ENCODE data around the gene CMTM7. TPM values are rescaled to one million over a fixed set of nuclear protein-coding genes. Genes with fewer than 3 reads are reported as not detected.

Gene CMTM7
- total RNA-seq, 1 experiment from 2014 or later, result 131 TPM

DNA sequence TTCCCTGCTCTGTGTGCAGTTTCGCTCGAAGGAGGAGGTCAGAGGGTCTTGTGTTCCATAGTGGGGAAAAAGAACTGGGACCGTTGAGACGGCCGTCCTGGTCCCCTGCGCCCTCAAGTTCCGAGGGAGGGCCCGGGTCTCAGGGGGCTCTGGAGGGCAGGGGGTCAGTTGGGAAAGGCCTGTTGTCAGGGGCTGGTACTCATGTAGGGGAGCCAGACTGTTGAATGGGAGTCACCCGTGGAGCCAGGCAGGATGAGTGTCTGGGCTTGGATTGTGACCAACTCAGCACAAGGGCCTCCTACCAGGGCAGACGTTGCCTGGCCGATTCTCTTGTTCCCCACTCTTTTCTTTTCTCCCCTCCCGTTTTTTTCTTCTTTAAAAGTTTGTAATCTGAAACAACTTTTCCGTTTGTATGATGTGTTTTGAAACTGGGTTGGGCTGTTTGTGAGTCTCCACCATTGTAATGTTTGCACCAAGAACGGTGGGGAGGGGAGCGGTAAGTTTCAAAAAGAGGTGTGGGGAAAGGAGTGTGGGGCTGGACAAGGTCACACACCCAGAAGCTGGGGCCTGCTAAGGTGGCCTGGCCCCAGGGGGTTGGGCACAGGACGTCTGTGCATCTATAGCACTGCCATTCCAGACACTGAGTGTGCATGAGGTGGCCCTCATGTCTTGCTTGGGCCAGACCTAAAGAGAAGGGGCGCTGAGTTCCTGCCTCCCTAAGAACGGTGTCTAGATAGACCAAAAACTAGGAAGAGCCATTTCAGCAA is 1.1 kb downstream of the CMTM7 start:
- H3K27me3 Mint-ChIP-seq (ENCODE audit: unreplicated experiment), result no peaks in the 10 kb centered on the region
- peak overlapping the region; percentile 98 for H3K4me3 Mint-ChIP-seq (ENCODE audit: low read depth, unreplicated experiment)
- CTCF ChIA-PET, result interaction anchor here (0.7 to 1.2 kb wide), 3 partner anchors 22 to 77 kb away, joined by 3 to 5 read pairs (median 4); no protein-coding TSS in a partner anchor
- BruUV-seq (replicated peaks), result TSS peak; percentile 32
- peak overlapping the region; percentile 88 for H3K27ac Mint-ChIP-seq (ENCODE audit: unreplicated experiment)
- DNase-seq, result no peak
- H3K4me1 Mint-ChIP-seq (ENCODE audit: low read depth, unreplicated experiment), result peaks cover 34% of the 10 kb centered on the region
- intact Hi-C loops (cut with micrococcal nuclease; ENCODE audit: unreplicated experiment), result no loop called here
- H3K36me3 Mint-ChIP-seq (ENCODE audit: insufficient read depth, unreplicated experiment), result peaks cover 53% of the 10 kb centered on the region
- no peak for TF ChIP-seq CTCF (IDR thresholded peaks at IDR 0.05; ENCODE audit: unreplicated experiment)
- no peaks in the 10 kb centered on the region for H3K9me3 Mint-ChIP-seq (ENCODE audit: low read depth, unreplicated experiment)

DNA sequence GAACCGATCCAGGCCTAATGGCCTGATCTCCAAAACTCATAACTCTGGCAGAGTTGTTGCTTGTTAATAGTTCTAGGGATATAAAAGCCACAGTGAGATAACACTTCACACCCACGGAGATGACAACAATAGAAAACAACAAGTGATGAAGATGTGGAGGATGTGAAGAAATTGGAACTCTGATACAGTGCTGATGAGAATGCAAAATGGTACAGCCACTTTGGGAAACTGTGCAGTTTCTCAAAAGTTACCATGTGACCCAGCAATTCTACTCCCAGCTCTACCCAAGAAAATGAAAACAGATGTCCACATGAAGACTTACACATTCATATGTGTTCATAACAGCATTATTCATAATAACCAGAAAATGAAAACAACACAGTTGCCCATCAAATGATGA is 3.8 kb downstream of the CMTM7 start:
- no peak for DNase-seq
- Mint-ChIP-seq H3K9me3 (ENCODE audit: low read depth, unreplicated experiment) (no peaks in the 10 kb centered on the region), H3K4me3 (ENCODE audit: low read depth, unreplicated experiment) (peak overlapping the region; percentile 98), H3K4me1 (ENCODE audit: low read depth, unreplicated experiment) (peaks cover 57% of the 10 kb centered on the region), H3K27me3 (ENCODE audit: unreplicated experiment) (no peaks in the 10 kb centered on the region), H3K36me3 (ENCODE audit: insufficient read depth, unreplicated experiment) (peaks cover 72% of the 10 kb centered on the region), H3K27ac (ENCODE audit: unreplicated experiment) (peak overlapping the region; percentile 50)
- CTCF ChIA-PET, result interaction anchor here (0.6 kb wide), 1 partner anchor 127 kb away, joined by 3 read pairs; no protein-coding TSS in a partner anchor
- intact Hi-C loops (cut with micrococcal nuclease; ENCODE audit: unreplicated experiment), result loop anchor here (5.0 kb wide), 1 partner anchor 98 kb away; no protein-coding TSS in a partner anchor
- TF ChIP-seq CTCF (IDR thresholded peaks at IDR 0.05; ENCODE audit: unreplicated experiment), result no peak
- no TSS peak for BruUV-seq (replicated peaks)

- no peaks in the 10 kb centered on the region for H3K27me3 Mint-ChIP-seq (ENCODE audit: unreplicated experiment)
- intact Hi-C loops (cut with micrococcal nuclease; ENCODE audit: unreplicated experiment), result loop anchor here (2.0 to 5.0 kb wide), 2 partner anchors 101 to 221 kb away; no protein-coding TSS in a partner anchor
- peak overlapping the region; percentile 10 for H3K27ac Mint-ChIP-seq (ENCODE audit: unreplicated experiment)
- TF ChIP-seq CTCF (IDR thresholded peaks at IDR 0.05; ENCODE audit: unreplicated experiment), result no peak
- H3K36me3 Mint-ChIP-seq (ENCODE audit: insufficient read depth, unreplicated experiment), result peaks cover 73% of the 10 kb centered on the region
- no TSS peak for BruUV-seq (replicated peaks)
- no peak for DNase-seq
- no peaks in the 10 kb centered on the region for H3K9me3 Mint-ChIP-seq (ENCODE audit: low read depth, unreplicated experiment)
- peaks cover 75% of the 10 kb centered on the region for H3K4me1 Mint-ChIP-seq (ENCODE audit: low read depth, unreplicated experiment)
- no peak overlapping the region for H3K4me3 Mint-ChIP-seq (ENCODE audit: low read depth, unreplicated experiment)
- CTCF ChIA-PET, result no interaction called here
Observed at GRCh38 chr3:32397941-32398340, 6.3 kb downstream of the CMTM7 start.

- intact Hi-C loops (cut with micrococcal nuclease; ENCODE audit: unreplicated experiment), result loop anchor here (2.0 to 5.0 kb wide), 2 partner anchors 101 to 222 kb away; no protein-coding TSS in a partner anchor
- H3K9me3 Mint-ChIP-seq (ENCODE audit: low read depth, unreplicated experiment), result no peaks in the 10 kb centered on the region
- no peak for DNase-seq
- H3K4me1 Mint-ChIP-seq (ENCODE audit: low read depth, unreplicated experiment), result peaks cover 81% of the 10 kb centered on the region
- peak overlapping the region; percentile 48 for H3K4me3 Mint-ChIP-seq (ENCODE audit: low read depth, unreplicated experiment)
- CTCF ChIA-PET, result no interaction called here
- H3K27me3 Mint-ChIP-seq (ENCODE audit: unreplicated experiment), result no peaks in the 10 kb centered on the region
- no TSS peak for BruUV-seq (replicated peaks)
- no peak for TF ChIP-seq CTCF (IDR thresholded peaks at IDR 0.05; ENCODE audit: unreplicated experiment)
- H3K27ac Mint-ChIP-seq (ENCODE audit: unreplicated experiment), result peak overlapping the region; percentile 10
- H3K36me3 Mint-ChIP-seq (ENCODE audit: insufficient read depth, unreplicated experiment), result peaks cover 71% of the 10 kb centered on the region
Observed at GRCh38 chr3:32398531-32398930, 6.9 kb downstream of the CMTM7 start.
